ENCODE results near the gene RETREG1. TPM values are rescaled to one million over a fixed set of nuclear protein-coding genes. Genes with fewer than 3 reads are reported as not detected.

The RETREG1 gene
- total and polyA plus RNA-seq, 2 of the 13 experiments (the other 11 are each of a cell fraction or from before 2014, with no cell fraction given) = 0.07 TPM; not detected in 1

DNA sequence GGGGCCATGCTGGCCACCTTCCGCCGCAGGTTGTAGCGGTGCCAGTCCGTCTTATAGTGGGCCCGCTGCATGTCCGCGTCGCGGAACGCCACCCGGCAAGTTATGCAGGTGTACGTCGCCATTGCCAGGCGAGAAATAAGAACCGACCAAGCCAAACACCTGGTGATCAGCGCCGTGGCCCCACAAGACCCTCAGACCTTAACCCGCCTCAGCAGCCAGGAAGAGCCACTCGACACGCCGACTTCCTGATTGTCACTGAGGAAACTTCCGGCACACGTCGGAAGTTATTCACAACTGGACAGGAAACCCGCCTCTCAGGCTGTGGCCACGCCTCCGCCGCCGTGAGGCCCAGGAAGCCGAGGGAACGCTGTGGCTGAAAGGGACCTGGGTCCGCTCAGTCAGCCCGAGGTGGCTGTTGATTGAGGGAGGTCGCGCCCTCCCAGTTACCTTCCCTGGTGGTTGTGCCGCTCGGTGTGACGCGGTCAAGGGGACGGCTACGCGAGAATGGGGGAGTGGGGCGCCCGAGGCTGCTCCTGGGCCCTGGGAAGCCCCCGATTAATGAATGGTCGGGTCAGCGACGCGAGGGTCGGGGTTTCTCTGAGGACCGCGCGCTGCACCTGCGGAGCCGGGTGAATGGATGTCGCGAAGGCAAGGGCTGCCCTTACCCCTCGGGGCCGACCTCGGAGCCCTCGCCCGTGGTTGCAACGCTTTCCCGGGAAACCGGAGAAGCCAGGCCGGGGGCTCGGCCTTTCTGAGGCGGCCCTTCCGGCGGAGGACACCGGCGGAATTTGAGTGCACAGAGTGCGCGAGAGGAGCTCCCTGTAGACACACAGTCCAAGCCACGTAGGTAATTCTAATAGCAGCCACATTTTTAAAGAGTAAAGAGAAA, 151.0 kb downstream of the RETREG1 start, which contains the start of gene ZNF622 (continued):
- TF ChIP-seq MEIS2 (CRISPR knock-in tag; IDR thresholded peaks at IDR 0.05) (0 out of 2 replicates have a peak, but pooled peaks have one; percentile 52), NFYB (CRISPR knock-in tag; IDR thresholded peaks at IDR 0.05) (peak; percentile 63; the same call in 1 of the 2 replicates), SETDB1 (CRISPR knock-in tag; IDR thresholded peaks at IDR 0.05; ENCODE audit: borderline replicate concordance) (no peak; the same call in 1 of the 2 replicates), GPN1 (CRISPR knock-in tag; IDR thresholded peaks at IDR 0.05; ENCODE audit: borderline replicate concordance) (no peak; the same call in none of the 2 replicates), ZNF761 (CRISPR knock-in tag; conservative IDR thresholded peaks at IDR 0.05) (0 out of 2 replicates have a peak, but pooled peaks have one; percentile 54), JDP2 (CRISPR knock-in tag; IDR thresholded peaks at IDR 0.05; ENCODE audit: borderline replicate concordance) (no peak), MED8 (CRISPR knock-in tag; IDR thresholded peaks at IDR 0.05; ENCODE audit: insufficient replicate concordance) (peak; percentile 26), ZFP36L2 (CRISPR knock-in tag; IDR thresholded peaks at IDR 0.05) (no peak), NFIB (CRISPR knock-in tag; IDR thresholded peaks at IDR 0.05; ENCODE audit: borderline replicate concordance) (no peak), ZNF260 (CRISPR knock-in tag; IDR thresholded peaks at IDR 0.05; ENCODE audit: borderline replicate concordance, low read depth) (peak; percentile 86; the same call in 1 of the 2 replicates), GLI4 (CRISPR knock-in tag; IDR thresholded peaks at IDR 0.05; ENCODE audit: borderline replicate concordance) (peak; percentile 56; the same call in 1 of the 2 replicates), ZNF841 (CRISPR knock-in tag; IDR thresholded peaks at IDR 0.05; ENCODE audit: borderline replicate concordance) (no peak), ZSCAN20 (CRISPR knock-in tag; IDR thresholded peaks at IDR 0.05; ENCODE audit: borderline replicate concordance) (no peak; the same call in 1 of the 2 replicates), KDM2A (CRISPR knock-in tag; IDR thresholded peaks at IDR 0.05; ENCODE audit: borderline replicate concordance, low read depth) (peak; percentile 91; the same call in 1 of the 2 replicates), IKZF4 (CRISPR knock-in tag; IDR thresholded peaks at IDR 0.05; ENCODE audit: borderline replicate concordance, low read depth, not compliant biosample characterization) (no peak), TAF15 (IDR thresholded peaks at IDR 0.05; ENCODE audit: low read depth, low read length, poor library complexity, severe bottlenecking) (no peak), HOXA3 (CRISPR knock-in tag; IDR thresholded peaks at IDR 0.05) (peak; percentile 87)
- TF ChIP-seq, protein P1, sequence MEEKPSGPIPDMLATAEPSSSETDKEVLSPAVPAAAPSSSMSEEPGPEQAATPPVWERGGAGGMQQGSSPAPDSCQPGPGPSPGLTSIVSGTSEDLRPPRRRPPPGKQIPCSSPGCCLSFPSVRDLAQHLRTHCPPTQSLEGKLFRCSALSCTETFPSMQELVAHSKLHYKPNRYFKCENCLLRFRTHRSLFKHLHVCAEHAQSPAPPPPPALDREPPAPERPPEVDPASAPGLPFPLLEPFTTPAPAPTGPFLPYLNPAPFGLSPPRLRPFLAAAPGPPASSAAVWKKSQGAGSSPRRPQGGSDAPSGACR (CRISPR knock-in tag; IDR thresholded peaks at IDR 0.05) = no peak
- TF ChIP-seq, protein P2, sequence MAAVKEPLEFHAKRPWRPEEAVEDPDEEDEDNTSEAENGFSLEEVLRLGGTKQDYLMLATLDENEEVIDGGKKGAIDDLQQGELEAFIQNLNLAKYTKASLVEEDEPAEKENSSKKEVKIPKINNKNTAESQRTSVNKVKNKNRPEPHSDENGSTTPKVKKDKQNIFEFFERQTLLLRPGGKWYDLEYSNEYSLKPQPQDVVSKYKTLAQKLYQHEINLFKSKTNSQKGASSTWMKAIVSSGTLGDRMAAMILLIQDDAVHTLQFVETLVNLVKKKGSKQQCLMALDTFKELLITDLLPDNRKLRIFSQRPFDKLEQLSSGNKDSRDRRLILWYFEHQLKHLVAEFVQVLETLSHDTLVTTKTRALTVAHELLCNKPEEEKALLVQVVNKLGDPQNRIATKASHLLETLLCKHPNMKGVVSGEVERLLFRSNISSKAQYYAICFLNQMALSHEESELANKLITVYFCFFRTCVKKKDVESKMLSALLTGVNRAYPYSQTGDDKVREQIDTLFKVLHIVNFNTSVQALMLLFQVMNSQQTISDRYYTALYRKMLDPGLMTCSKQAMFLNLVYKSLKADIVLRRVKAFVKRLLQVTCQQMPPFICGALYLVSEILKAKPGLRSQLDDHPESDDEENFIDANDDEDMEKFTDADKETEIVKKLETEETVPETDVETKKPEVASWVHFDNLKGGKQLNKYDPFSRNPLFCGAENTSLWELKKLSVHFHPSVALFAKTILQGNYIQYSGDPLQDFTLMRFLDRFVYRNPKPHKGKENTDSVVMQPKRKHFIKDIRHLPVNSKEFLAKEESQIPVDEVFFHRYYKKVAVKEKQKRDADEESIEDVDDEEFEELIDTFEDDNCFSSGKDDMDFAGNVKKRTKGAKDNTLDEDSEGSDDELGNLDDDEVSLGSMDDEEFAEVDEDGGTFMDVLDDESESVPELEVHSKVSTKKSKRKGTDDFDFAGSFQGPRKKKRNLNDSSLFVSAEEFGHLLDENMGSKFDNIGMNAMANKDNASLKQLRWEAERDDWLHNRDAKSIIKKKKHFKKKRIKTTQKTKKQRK (IDR thresholded peaks at IDR 0.05; ENCODE audit: low read length) = no peak
- TF ChIP-seq, protein P3, sequence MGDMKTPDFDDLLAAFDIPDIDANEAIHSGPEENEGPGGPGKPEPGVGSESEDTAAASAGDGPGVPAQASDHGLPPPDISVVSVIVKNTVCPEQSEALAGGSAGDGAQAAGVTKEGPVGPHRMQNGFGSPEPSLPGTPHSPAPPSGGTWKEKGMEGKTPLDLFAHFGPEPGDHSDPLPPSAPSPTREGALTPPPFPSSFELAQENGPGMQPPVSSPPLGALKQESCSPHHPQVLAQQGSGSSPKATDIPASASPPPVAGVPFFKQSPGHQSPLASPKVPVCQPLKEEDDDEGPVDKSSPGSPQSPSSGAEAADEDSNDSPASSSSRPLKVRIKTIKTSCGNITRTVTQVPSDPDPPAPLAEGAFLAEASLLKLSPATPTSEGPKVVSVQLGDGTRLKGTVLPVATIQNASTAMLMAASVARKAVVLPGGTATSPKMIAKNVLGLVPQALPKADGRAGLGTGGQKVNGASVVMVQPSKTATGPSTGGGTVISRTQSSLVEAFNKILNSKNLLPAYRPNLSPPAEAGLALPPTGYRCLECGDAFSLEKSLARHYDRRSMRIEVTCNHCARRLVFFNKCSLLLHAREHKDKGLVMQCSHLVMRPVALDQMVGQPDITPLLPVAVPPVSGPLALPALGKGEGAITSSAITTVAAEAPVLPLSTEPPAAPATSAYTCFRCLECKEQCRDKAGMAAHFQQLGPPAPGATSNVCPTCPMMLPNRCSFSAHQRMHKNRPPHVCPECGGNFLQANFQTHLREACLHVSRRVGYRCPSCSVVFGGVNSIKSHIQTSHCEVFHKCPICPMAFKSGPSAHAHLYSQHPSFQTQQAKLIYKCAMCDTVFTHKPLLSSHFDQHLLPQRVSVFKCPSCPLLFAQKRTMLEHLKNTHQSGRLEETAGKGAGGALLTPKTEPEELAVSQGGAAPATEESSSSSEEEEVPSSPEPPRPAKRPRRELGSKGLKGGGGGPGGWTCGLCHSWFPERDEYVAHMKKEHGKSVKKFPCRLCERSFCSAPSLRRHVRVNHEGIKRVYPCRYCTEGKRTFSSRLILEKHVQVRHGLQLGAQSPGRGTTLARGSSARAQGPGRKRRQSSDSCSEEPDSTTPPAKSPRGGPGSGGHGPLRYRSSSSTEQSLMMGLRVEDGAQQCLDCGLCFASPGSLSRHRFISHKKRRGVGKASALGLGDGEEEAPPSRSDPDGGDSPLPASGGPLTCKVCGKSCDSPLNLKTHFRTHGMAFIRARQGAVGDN (CRISPR knock-in tag; IDR thresholded peaks at IDR 0.05) = peak; percentile 84

All from HepG2 (cell line).